Activated CD8-positive, alpha-beta memory T cell treated with anti-CD3 and anti-CD28 coated beads, Interleukin-2, amount 50 U/mL, for 1 hour (primary cell): ENCODE measurements around the gene VOPP1.

ENCODE experiments used
- DNase-seq: peaks from one replicate; pipeline ENCODE4 v3.0.0-alpha.2; 2020; ENCODE audit errors: extremely low read depth

Gene VOPP1

DNA sequence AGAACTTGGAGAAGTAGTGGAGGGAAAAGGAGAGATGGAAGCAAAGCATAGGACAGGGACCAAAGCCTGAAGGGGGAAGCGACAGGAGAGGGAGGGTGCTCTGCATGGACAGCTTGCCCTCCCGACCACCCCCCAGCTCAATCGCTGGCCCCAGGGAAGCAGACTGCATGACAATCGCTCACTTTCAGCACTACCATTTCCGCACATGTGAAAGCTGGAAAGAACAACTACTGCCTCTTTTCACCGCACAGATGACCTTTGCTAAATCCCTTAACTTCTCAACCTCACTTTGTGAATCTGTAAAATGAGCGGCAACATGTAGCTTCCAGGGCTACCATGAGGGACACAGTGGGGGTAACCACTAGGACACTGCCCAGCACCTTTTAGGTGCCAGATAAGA is 17.1 kb downstream of the VOPP1 start:
- no peak for DNase-seq

DNA sequence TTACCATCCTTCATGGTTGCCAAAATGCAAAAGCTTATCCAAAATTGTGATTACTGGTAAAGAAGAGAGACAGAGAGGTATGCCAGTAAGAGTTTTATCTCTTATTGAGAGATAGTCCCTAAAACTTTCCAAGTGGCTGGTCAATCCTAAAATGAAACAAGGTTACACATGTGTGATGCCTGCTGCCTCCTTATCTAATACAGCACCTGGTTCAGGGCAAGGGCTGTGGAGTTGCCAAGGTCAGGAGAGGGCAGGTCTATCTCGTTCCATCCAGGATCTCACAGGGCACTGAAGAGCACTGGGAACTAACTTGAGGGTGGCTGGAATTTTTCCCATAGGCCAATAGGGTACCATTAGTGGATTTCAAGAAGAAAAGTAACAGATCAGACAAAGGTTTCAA is 18.3 kb downstream of the VOPP1 start:
- DNase-seq, result no peak

GRCh38 chr7:55553024-55553345 is 19.3 kb downstream of the VOPP1 start:
- no peak for DNase-seq

DNA sequence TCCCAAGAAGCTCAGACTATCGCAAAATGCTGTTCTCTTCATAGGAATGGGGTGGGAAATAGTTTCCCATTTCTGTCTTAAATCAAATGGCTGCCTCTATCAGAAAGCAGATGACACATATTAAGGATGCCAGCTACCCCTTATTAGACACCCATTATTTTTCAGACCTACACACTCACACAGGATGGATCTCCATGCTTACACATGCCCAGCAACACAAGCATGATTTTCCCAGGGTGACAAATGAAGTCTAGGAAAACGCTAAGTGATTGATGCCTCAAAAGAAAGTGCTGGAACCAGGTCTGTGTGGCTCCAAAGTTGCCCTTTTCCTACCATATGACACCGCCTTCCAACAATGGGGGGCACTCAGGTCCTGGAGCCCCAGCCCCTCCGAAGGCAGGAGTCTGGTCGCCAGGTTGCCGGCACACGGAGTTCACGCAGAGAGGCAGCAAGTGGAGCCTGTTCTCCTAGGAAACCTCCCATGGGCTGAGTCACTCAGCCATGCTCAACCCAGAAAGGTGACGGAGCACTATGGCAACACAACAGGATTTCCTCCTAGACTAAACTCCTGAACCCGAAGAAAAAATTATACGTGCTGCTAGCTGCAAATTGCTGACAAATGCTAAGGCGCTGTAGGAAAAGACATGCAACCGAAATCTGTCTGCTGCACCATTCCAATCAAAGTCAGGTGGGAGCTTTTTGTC is 19.8 kb downstream of the VOPP1 start:
- no peak for DNase-seq

- DNase-seq, result no peak
Measured at GRCh38 chr7:55550841-55551537, 21.3 kb downstream of the VOPP1 start.

- DNase-seq, result no peak
Measured at GRCh38 chr7:55550010-55550663, 22.2 kb downstream of the VOPP1 start.

DNA sequence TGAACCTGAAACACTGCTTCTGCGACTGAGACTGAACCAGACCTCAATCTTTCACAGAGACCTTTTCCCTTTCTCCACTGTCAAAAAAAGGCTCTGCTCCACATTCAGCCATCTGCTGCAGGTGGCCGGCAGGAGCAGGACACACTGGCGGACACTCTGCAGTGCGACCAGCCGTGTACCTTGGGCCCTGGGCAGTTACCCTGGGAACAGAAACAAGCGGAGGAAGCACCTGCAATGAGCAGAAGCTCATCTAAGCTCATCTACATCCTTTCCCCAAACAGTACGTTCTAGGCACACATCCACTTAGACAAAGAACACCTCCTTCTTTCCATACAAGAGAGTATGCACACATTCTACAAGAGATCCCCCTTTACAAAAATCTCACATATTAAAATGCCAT is 22.8 kb downstream of the VOPP1 start:
- no peak for DNase-seq

DNA sequence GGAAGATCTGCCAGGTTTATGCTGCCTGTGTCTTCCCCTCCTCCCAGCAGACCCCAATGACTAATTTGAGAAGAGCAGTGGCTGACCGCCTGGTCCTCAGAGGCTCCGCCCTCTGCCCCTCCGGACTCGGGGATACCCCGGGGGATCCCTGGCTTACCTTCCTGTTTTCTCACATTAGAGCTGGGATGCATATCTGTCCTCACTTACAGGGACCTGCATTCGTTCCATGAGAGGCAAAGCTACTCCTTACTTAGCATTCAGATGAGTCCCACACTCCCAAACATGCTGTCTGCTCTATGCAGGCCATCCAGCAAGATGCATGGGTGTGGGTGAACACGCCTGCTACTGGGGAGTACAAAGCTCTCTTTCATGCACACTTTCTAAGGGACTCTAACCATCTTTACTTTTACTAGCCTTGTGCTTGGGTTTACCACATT is 24.0 kb downstream of the VOPP1 start:
- no peak for DNase-seq

DNA sequence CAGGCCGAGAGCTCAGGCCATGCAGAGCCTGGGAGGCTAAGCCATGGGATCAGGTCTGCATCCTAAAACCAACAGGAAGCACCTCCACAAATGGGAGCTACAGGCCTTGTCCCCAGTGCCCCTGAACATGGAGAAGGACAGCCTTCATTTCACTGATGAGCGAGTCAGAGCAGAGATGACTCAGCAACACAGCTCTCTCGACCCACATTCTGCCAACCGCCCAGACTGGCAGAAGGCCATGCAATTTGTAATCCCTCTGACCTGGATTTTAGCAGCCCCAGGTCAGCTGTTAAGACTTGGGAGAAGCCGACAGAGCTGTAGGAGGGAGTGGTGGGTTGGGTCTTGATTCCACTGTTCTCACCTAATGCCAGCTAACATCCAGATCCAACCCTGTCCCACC is 25.5 kb downstream of the VOPP1 start:
- DNase-seq, result no peak

DNA sequence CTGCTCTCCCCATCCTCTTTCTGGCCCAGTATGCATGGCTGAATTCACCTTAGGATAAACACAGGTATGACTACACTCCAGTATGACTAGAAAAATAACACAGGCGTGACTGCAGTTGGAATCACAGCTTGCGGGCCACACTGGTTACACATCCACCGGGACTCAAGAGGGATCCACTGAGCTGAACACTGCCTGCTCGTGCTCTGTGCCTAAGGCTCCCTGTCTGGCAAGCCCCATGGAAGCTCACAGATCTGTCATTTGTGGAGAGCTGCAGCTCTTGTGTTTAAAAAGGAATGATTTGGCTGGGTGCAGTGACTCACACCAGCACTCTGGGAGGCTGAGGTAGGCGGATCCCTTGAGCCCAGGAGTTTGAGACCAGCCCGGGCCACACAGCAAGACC is 26.8 kb downstream of the VOPP1 start:
- DNase-seq, result no peak

DNA sequence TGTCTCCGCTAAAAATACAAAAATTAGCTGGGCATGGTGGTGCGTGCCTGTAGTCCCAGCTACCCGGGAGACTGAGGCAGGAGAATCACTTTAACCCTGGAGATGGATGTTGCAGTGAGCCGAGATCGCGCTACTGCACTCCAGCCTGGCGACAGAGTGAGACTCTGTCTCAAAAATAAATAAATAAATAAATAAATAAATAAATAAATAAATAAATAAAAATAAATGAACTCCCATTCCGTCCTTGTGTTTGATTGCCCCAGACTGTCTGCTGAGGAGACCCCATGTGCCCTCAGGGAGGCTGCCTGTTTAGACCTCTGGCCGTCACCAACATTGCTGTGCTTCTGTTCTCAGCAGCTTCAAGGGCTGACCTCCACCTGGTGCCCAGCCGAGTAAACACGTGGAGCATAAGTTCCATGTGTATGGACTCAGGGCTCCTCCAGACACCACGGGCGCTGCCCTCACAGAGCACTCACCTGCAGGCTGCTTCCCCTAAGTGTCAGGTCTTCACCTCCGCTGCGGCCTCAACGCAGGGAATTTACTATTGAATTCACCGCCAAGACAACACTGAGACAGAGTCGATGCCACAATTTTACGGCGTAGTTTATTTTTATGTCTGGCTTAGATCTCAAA is 32.0 kb downstream of the VOPP1 start:
- DNase-seq, result no peak

DNA sequence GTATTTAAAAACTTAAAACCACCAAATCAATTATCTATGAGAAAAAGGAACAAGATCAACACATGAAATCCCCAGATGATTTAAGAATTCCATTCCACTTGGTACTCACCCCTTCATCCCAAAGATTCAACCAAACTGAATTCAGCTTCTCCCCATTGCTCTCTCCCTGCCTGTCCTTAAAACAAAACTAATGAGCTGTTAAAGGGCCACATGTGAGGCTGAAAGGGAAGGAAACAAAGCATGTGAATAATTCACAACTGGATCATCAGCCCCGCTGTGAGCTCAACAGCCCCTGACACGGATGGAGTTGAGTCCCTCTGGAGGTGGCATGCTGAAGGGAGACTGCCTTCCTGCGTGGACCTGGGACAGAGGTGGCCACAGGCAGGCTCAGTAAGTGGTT is 32.9 kb downstream of the VOPP1 start:
- DNase-seq, result no peak

DNA sequence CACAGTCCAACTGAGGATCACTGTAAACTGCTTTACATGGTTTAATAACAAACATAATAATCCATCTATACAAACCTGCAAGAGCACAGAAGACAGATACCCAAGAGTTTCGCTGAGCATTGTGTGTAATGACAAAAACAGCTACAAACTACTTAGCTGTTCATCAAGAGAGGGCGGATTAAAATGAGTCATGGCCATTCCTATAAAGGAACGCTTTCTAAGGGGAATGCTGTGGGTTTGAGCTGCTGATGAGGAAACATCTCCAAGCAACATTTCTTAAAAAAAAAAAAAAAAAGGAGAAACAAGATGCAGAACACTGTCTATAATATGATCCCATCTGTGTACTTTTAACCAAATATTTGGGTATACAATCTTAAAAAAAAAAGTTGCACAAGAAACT is 33.8 kb downstream of the VOPP1 start:
- DNase-seq, result no peak

GRCh38 chr7:55537458-55537990 is 34.8 kb downstream of the VOPP1 start:
- no peak for DNase-seq

DNA sequence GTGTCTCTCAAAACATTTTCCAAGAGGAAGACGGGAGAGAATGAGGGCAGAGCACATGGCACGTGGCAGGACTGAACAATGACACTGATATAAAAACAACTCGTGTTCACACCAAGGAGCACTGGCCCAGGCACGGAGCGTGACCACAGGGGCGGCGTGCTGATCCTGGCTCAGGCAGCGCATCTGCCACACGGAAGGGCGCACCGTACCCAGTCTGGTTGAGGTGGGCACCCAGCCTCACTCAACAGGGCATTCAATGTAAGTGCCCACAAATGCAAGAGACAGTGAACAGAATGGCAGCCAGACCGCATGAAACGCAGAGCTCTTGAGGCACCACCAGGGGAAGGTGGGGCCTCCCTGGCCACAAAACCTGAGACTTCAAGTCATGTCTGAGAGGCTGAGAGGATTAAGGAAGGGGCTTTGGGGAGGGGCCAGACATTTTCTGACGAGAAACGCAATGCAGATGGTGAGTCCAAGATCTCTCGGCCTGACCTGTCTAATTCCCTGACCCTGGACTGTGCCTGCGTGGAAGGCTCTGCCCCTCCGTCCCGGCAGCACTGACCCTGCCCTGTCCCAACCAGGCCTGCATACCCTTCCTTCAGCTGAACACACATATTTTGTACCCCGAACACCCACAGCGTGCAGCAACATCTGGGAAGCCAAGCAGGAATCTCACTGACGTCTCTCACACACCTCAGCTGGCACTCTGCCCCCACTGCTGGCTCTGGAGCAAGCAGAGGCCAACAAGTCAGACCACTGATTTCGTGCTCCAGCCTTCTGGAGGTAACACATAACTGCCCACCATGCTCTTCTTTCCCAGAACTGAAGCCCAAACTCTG is 35.5 kb downstream of the VOPP1 start:
- DNase-seq, result no peak

- DNase-seq, result no peak
Measured at GRCh38 chr7:55535617-55536016, 36.7 kb downstream of the VOPP1 start.

- DNase-seq, result no peak
Measured at GRCh38 chr7:55534916-55535590, 37.2 kb downstream of the VOPP1 start.

DNA sequence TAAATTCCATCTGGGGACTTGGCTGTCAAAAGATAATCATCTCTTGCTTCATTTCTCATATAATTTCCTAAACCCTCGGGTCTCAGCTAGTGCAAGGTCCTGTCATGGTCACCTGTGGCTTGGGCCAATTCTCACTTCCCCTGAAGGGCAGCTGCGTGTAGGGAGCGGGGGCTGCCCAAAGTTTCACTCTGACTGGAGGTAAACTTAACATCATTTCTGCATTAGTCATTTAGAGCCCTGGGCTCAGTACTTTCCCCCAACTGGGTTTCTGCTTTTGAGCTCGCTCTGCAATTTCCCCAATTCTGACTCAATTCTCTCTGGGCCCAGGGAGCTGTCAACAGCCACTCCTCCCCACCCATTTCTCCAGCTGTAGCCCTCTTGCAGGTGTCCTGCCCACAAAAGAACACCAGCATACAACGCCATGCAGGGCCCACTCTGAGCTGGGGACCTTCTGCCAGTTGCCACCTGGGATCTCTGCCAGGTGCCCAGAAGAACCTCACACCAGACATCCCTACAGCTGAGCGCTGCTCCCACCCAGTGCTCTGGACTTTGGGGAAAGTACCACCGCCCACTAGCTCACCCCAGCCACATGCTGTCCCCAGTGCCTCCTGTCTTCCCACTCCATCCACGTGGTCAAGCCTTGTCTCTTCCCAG is 37.9 kb downstream of the VOPP1 start:
- DNase-seq, result no peak

- no peak for DNase-seq
Measured at GRCh38 chr7:55533729-55534080, 38.6 kb downstream of the VOPP1 start.

DNA sequence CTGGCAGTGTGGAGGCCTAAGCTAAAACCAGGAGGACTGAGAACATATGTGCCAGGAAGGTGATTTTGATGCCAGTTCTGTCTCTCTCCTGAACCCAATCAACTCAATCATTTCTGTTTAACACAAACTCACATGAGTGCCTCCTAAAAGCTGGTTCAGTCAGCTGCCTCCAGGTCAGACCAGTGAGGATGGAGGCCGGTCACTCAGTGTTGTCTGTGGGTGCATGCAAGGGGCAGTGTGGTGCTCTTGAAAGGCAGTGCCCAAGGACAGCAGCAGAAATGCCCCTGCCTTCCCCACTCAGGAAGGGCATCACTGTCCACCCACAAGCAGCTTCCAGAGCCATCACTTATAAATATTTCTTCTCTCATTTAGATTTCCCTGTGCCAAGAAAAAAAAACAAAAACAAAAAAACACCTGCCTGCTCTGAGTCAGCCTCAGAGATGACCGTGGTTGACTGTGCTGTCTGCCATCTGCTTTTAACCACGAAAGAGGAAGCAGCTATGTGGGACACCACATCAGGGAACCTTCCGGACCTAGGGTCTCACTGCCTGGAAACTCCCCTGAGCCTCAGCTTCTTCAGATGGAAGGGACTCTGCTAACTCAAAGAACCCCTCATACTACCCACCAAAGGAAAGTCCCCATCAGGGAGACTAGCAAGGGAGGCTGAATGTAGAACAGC is 39.1 kb downstream of the VOPP1 start:
- DNase-seq, result peak; percentile 36
